Measurements from ENCODE around the gene RAD23A. TPM values are rescaled to one million over a fixed set of nuclear protein-coding genes. Genes with fewer than 3 reads are reported as not detected.

RAD23A gene
- total and polyA plus RNA-seq, 9 of the 15 experiments (the other 6 are each of a cell fraction or from before 2014, with no cell fraction given) = 9.5 to 181 (median 101) TPM

- TF ChIP-seq ZNF146 (CRISPR knock-in tag; IDR thresholded peaks at IDR 0.05; ENCODE audit: unreplicated experiment) (no peak), POLR2A (conservative IDR thresholded peaks at IDR 0.05) (peak; percentile 96), ZNF408 (CRISPR knock-in tag; IDR thresholded peaks at IDR 0.05; ENCODE audit: low read depth) (no peak), POLR3G (IDR thresholded peaks at IDR 0.05; ENCODE audit: extremely low read depth, insufficient read length, insufficient replicate concordance) (no peak), NELFE (IDR thresholded peaks at IDR 0.05; ENCODE audit: insufficient read depth, insufficient read length) (no peak), E2F4 (CRISPR knock-in tag; IDR thresholded peaks at IDR 0.05; ENCODE audit: low read depth) (peak; percentile 22; the same call in 1 of the 2 replicates), HBP1 (CRISPR knock-in tag; IDR thresholded peaks at IDR 0.05) (no peak), ZSCAN29 (IDR thresholded peaks at IDR 0.05) (no peak), L3MBTL2 (IDR thresholded peaks at IDR 0.05) (0 out of 2 replicates have a peak, but pooled peaks have one; percentile 35), ETV6 (IDR thresholded peaks at IDR 0.05; ENCODE audit: borderline replicate concordance in 1 of 2, low read depth in 2 of 2, low read length in 1 of 2) (no peak), ETV6 (CRISPR knock-in tag; IDR thresholded peaks at IDR 0.05; ENCODE audit: borderline replicate concordance) (no peak), MYNN (IDR thresholded peaks at IDR 0.05) (no peak), MYNN (CRISPR knock-in tag; IDR thresholded peaks at IDR 0.05) (no peak), CREB3L1 (IDR thresholded peaks at IDR 0.05; ENCODE audit: borderline replicate concordance, low read depth) (no peak; the same call in 1 of the 2 replicates), ZNF436 (CRISPR knock-in tag; IDR thresholded peaks at IDR 0.05) (no peak), EGR1 (conservative IDR thresholded peaks at IDR 0.05) (no peak), MCM5 (IDR thresholded peaks at IDR 0.05; ENCODE audit: low read depth) (no peak), EHMT2 (IDR thresholded peaks at IDR 0.05) (no peak), NRF1 (conservative IDR thresholded peaks at IDR 0.05 in 1 of 2, IDR thresholded peaks at IDR 0.05 in 1 of 2) (peak; percentile 4 to 51; a peak in 2 of 4 replicates), BCL6 (CRISPR knock-in tag; IDR thresholded peaks at IDR 0.05) (no peak), ZBTB34 (CRISPR knock-in tag; IDR thresholded peaks at IDR 0.05) (no peak), STAT5B (CRISPR knock-in tag; IDR thresholded peaks at IDR 0.05) (no peak), HNRNPLL (IDR thresholded peaks at IDR 0.05; ENCODE audit: low read depth, low read length, poor library complexity, severe bottlenecking) (no peak), ERF (CRISPR knock-in tag; IDR thresholded peaks at IDR 0.05) (no peak), KLF1 (tag; IDR thresholded peaks at IDR 0.05) (no peak)
Observed at GRCh38 chr19:12933287-12934072, 12.2 kb upstream of the RAD23A start, which contains the start of gene FARSA (continued).

Data from K562 (cell line).